HG02759 (cell line): ENCODE data around the gene CALN1.

ENCODE experiments used
- ATAC-seq: cut with Tn5 transposase; IDR thresholded peaks from one replicate; pipeline ENCODE4 v1.9.1; 2021; ENCODE audit warnings: mild to moderate bottlenecking, moderate library complexity; ENCODE audit not compliant: unreplicated experiment

CALN1 gene

GRCh38 chr7:72326811-72327210 lies 85.3 kb downstream of the CALN1 start:
- ATAC-seq, result no peak

GRCh38 chr7:72326365-72326764 lies 85.8 kb downstream of the CALN1 start:
- ATAC-seq, result no peak

- no peak for ATAC-seq
Measured at GRCh38 chr7:72325561-72325960, 86.6 kb downstream of the CALN1 start.

DNA sequence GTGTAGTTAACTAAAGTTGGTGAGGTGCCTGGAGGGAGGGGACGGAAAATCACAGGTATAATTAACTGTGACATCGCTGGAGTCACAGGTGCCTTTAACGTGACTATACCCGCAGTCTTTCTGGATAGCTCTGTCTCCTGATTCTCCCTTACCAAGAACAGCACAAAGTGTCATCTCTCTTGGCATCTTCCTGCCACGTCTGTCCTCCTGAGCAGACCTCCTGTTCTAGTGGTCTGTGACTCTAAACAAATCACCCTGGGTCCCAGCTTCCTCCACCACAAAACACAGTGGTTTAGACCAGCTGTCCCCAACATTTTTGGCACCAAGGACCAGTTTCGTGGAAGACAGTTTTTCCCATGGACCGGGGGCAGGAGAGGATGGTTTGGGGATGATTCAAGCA lies 90.5 kb downstream of the CALN1 start:
- no peak for ATAC-seq

GRCh38 chr7:72321081-72321480 lies 91.1 kb downstream of the CALN1 start:
- ATAC-seq, result no peak

GRCh38 chr7:72317341-72317740 lies 94.8 kb downstream of the CALN1 start:
- no peak for ATAC-seq

- ATAC-seq, result no peak
Measured at GRCh38 chr7:72316148-72316547, 96.0 kb downstream of the CALN1 start.

GRCh38 chr7:72313906-72314305 lies 98.2 kb downstream of the CALN1 start:
- ATAC-seq, result no peak

- no peak for ATAC-seq
Measured at GRCh38 chr7:72310301-72310700, 101.8 kb downstream of the CALN1 start.

DNA sequence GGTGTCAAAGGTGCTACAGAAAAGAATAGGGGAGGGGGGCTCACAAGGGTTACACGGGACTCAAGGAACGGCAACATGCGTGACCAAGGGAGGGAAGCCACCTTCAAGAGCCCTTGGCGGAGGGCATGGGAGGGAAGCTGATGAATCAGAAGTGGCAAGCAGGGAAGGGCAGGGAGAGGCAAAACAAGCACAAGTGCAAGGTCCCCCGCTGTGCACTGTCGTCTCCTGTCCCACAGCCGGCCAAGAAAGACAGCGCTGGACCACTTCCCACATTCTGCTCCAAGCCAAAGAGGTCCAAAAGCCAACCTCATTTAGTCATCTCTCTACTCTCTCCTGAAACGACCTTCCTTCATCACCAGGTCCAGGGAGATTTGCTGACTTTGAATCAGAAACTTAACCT lies 102.7 kb downstream of the CALN1 start:
- ATAC-seq, result no peak

- no peak for ATAC-seq
Measured at GRCh38 chr7:72308986-72309385, 103.2 kb downstream of the CALN1 start.

- no peak for ATAC-seq
Measured at GRCh38 chr7:72307566-72307965, 104.6 kb downstream of the CALN1 start.

DNA sequence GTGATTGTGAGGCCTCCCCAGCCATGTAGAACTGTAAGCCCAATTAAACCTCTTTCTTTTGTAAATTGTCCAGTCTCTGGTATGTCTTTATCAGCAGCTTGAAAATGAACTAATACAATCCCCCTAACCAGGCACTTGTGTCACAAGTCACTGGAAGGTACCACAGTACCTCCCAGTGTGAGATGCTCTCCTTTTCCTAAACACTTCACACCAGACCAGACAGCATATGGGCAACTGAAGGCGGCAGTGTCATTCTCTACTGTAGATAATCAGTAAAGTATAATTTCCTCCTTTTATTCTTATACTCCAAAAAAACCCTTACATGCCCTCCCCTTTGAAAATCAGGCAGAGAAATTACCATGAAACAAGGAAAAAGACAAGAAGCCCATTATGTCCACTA lies 113.2 kb downstream of the CALN1 start:
- no peak for ATAC-seq

GRCh38 chr7:72298091-72298490 lies 114.0 kb downstream of the CALN1 start:
- ATAC-seq, result no peak

GRCh38 chr7:72297636-72298035 lies 114.5 kb downstream of the CALN1 start:
- ATAC-seq, result no peak

DNA sequence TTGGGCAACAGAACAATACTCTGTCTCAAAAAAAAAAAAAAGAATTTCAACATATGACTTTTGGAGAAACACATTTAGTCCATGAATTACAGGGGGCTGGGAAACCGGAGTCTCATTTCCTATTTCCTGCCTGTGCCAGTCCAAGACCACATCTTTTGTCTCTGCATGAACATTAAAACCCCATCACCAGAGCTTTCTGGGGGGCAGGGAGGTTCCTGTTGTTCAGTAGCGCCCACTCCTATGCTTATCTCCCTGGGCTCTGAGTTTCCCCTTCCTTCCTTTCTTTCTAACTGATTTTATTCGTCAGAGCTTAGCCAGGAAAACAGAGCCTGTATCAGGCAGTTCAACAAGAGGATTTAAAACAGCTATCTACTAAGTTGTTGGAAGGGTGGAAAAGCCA lies 119.3 kb downstream of the CALN1 start:
- ATAC-seq, result no peak

DNA sequence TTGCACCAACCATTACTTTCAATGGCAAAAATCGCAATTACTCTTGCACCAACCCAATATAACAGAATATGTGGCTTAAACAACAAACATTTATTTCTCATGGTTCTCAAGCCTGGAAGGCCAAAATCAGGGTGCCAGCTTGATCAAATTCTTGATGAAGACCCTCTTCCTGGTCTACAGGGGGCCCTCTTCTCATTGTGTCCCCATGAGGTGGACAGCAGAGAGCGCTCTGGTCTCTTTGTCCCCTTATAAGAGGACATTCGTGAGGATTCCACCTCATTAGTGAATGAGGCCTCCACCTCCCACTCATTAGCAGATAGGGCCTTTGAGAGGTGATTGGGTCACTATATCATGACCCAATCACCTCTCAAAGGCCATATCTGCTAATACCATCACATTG lies 120.0 kb downstream of the CALN1 start:
- no peak for ATAC-seq

GRCh38 chr7:72286519-72286918 lies 125.6 kb downstream of the CALN1 start:
- no peak for ATAC-seq

DNA sequence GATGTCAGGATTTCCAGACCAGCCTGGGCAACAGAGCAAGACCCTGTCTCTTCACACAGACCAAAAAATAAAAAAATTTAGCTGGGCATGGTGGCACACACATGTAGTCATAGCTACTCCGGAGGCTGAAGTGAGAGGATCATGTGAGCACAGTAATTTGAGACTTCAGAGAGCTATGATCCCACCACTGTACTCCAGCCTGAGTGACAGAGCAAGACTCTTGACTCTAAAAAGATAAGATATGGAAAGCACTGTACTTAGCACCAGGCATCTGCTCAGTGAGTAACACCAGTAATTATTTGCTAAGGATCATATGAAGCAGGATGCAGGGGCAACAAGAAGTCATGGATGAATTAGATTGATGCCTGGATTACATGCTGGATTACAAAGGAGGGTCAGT lies 128.8 kb downstream of the CALN1 start:
- ATAC-seq, result no peak

GRCh38 chr7:72281308-72281707 lies 130.8 kb downstream of the CALN1 start:
- no peak for ATAC-seq

- ATAC-seq, result no peak
Measured at GRCh38 chr7:72279203-72279602, 132.9 kb downstream of the CALN1 start.

DNA sequence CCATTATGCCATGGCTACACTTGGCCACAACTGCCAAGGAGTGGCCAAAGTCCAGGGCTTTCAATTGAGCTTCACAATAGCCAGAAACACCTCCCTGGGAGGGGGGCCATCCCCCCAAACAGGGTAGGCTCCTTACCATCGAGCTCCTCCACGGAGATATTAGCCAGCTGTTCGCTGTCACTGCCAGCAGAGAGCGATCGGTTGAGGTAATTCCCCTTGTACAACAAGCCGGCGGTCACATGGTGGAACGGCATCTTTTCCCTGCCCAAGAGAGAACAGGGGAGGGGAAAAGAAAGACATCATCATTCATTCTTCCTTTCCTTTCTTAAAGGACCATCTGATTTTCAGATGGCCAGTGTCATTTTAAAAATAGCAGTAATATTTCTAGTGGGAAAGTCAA lies 133.6 kb downstream of the CALN1 start:
- ATAC-seq, result no peak

DNA sequence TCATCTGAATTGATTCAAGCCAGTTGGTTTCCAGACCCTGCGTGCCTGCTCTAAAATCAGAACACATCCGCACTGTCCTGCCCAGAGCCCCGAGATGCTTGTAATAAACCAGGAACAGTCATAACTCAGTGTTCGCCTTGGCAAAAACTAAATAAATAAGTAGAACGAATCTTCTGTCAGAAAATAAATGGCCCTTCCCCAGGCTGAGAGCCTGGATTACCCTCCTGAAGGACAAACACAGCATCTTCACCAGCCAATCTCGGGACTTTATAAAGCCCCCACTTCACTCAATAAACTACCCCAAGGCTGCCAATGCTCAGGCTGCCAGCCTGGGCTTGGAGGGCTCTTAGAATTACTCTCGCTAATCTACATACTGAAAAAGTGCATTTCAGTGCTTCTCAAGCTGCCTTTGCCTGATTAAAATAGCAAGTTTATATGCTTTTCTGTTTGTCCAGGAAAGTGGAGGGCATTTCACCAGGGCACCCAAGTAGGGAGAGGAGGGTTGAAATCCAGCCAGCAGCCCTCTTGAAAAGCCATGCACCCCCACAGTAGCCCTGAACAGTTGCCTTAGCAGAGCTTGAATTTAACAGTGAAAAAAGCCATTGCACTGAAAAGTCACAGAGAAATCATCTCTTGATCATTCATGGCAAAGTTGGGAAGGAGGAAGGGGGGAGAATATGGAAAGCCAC lies 136.6 kb downstream of the CALN1 start:
- ATAC-seq, result no peak
